ENCODE measurements around the gene ABHD12. TPM values are rescaled to one million over a fixed set of nuclear protein-coding genes. Genes with fewer than 3 reads are reported as not detected.

Gene ABHD12
- polyA plus RNA-seq, 1 donor: 45.8 TPM

GRCh38 chr20:25289886-25290597 lies 100.6 kb downstream of the ABHD12 start:
- Histone ChIP-seq H3K4me1 (ENCODE audit: control insufficient read depth, insufficient read depth, low read length) (no peaks in the 10 kb centered on the region), H3K36me3 (ENCODE audit: control insufficient read depth, insufficient read depth, low read length) (peaks cover 77% of the 10 kb centered on the region), H3K27me3 (ENCODE audit: control insufficient read depth, insufficient read depth, low read length) (no peaks in the 10 kb centered on the region), H3K9me3 (ENCODE audit: control insufficient read depth, low read depth, low read length) (no peaks in the 10 kb centered on the region), H3K4me3 (ENCODE audit: low read length) (no peak overlapping the region), H3K27ac (ENCODE audit: low read length) (no peak overlapping the region)
- no peak for DNase-seq
- no CpG with 5 or more reads among the region's 24 CpGs for WGBS (ENCODE audit: insufficient coverage, low lambda C conversion rate)

GRCh38 chr20:25288291-25289181 lies 102.1 kb downstream of the ABHD12 start:
- Histone ChIP-seq H3K27me3 (ENCODE audit: control insufficient read depth, insufficient read depth, low read length) (no peaks in the 10 kb centered on the region), H3K27ac (ENCODE audit: low read length) (no peak overlapping the region), H3K9me3 (ENCODE audit: control insufficient read depth, low read depth, low read length) (no peaks in the 10 kb centered on the region), H3K4me3 (ENCODE audit: low read length) (no peak overlapping the region), H3K4me1 (ENCODE audit: control insufficient read depth, insufficient read depth, low read length) (no peaks in the 10 kb centered on the region), H3K36me3 (ENCODE audit: control insufficient read depth, insufficient read depth, low read length) (peaks cover 82% of the 10 kb centered on the region)
- no CpG with 5 or more reads among the region's 22 CpGs for WGBS (ENCODE audit: insufficient coverage, low lambda C conversion rate)
- no peak for DNase-seq

- H3K27me3 ChIP-seq (ENCODE audit: control insufficient read depth, insufficient read depth, low read length): no peaks in the 10 kb centered on the region
Measured at GRCh38 chr20:25287631-25288290, 102.9 kb downstream of the ABHD12 start.

GRCh38 chr20:25286917-25287316 lies 103.7 kb downstream of the ABHD12 start:
- H3K9me3 ChIP-seq (ENCODE audit: control insufficient read depth, low read depth, low read length): no peaks in the 10 kb centered on the region
- no peaks in the 10 kb centered on the region for H3K27me3 ChIP-seq (ENCODE audit: control insufficient read depth, insufficient read depth, low read length)
- no peak for DNase-seq
- no peaks in the 10 kb centered on the region for H3K4me1 ChIP-seq (ENCODE audit: control insufficient read depth, insufficient read depth, low read length)
- WGBS (ENCODE audit: insufficient coverage, low lambda C conversion rate): no CpG with 5 or more reads among the region's 12 CpGs
- H3K36me3 ChIP-seq (ENCODE audit: control insufficient read depth, insufficient read depth, low read length): peaks cover 85% of the 10 kb centered on the region
- no peak overlapping the region for H3K27ac ChIP-seq (ENCODE audit: low read length)
- no peak overlapping the region for H3K4me3 ChIP-seq (ENCODE audit: low read length)

More at GRCh38 chr20:25287631-25288290, 102.9 kb downstream of the ABHD12 start:
- peaks cover 84% of the 10 kb centered on the region for H3K36me3 ChIP-seq (ENCODE audit: control insufficient read depth, insufficient read depth, low read length)
- H3K4me1 ChIP-seq (ENCODE audit: control insufficient read depth, insufficient read depth, low read length): no peaks in the 10 kb centered on the region
- H3K4me3 ChIP-seq (ENCODE audit: low read length): no peak overlapping the region
- H3K9me3 ChIP-seq (ENCODE audit: control insufficient read depth, low read depth, low read length): no peaks in the 10 kb centered on the region
- DNase-seq: no peak
- no CpG with 5 or more reads among the region's 16 CpGs for WGBS (ENCODE audit: insufficient coverage, low lambda C conversion rate)
- no peak overlapping the region for H3K27ac ChIP-seq (ENCODE audit: low read length)

- DNase-seq: no peak
- Histone ChIP-seq H3K9me3 (ENCODE audit: control insufficient read depth, low read depth, low read length) (no peaks in the 10 kb centered on the region), H3K36me3 (ENCODE audit: control insufficient read depth, insufficient read depth, low read length) (peaks cover 85% of the 10 kb centered on the region), H3K4me1 (ENCODE audit: control insufficient read depth, insufficient read depth, low read length) (no peaks in the 10 kb centered on the region), H3K4me3 (ENCODE audit: low read length) (no peak overlapping the region), H3K27ac (ENCODE audit: low read length) (no peak overlapping the region), H3K27me3 (ENCODE audit: control insufficient read depth, insufficient read depth, low read length) (no peaks in the 10 kb centered on the region)
- 100% methylated on average over 1 of the region's 24 CpGs for WGBS (ENCODE audit: insufficient coverage, low lambda C conversion rate)
Measured at GRCh38 chr20:25285856-25286798, 104.5 kb downstream of the ABHD12 start.

- H3K36me3 ChIP-seq (ENCODE audit: control insufficient read depth, insufficient read depth, low read length): peaks cover 87% of the 10 kb centered on the region
- no peaks in the 10 kb centered on the region for H3K4me1 ChIP-seq (ENCODE audit: control insufficient read depth, insufficient read depth, low read length)
- H3K27me3 ChIP-seq (ENCODE audit: control insufficient read depth, insufficient read depth, low read length): no peaks in the 10 kb centered on the region
- no peak for DNase-seq
- no peak overlapping the region for H3K27ac ChIP-seq (ENCODE audit: low read length)
- H3K4me3 ChIP-seq (ENCODE audit: low read length): no peak overlapping the region
- no CpG with 5 or more reads among the region's 26 CpGs for WGBS (ENCODE audit: insufficient coverage, low lambda C conversion rate)
- no peaks in the 10 kb centered on the region for H3K9me3 ChIP-seq (ENCODE audit: control insufficient read depth, low read depth, low read length)
Measured at GRCh38 chr20:25285091-25285647, 105.5 kb downstream of the ABHD12 start.

- H3K36me3 ChIP-seq (ENCODE audit: control insufficient read depth, insufficient read depth, low read length): peaks cover 90% of the 10 kb centered on the region
- WGBS (ENCODE audit: insufficient coverage, low lambda C conversion rate): no CpG with 5 or more reads among the region's 17 CpGs
- no peak overlapping the region for H3K27ac ChIP-seq (ENCODE audit: low read length)
- no peaks in the 10 kb centered on the region for H3K27me3 ChIP-seq (ENCODE audit: control insufficient read depth, insufficient read depth, low read length)
- DNase-seq: no peak
- H3K4me1 ChIP-seq (ENCODE audit: control insufficient read depth, insufficient read depth, low read length): no peaks in the 10 kb centered on the region
- no peaks in the 10 kb centered on the region for H3K9me3 ChIP-seq (ENCODE audit: control insufficient read depth, low read depth, low read length)
- no peak overlapping the region for H3K4me3 ChIP-seq (ENCODE audit: low read length)
Measured at GRCh38 chr20:25284131-25284601, 106.5 kb downstream of the ABHD12 start.

- no peak for DNase-seq
- Histone ChIP-seq H3K4me3 (ENCODE audit: low read length) (no peak overlapping the region), H3K27me3 (ENCODE audit: control insufficient read depth, insufficient read depth, low read length) (no peaks in the 10 kb centered on the region), H3K36me3 (ENCODE audit: control insufficient read depth, insufficient read depth, low read length) (peaks cover 93% of the 10 kb centered on the region), H3K4me1 (ENCODE audit: control insufficient read depth, insufficient read depth, low read length) (no peaks in the 10 kb centered on the region), H3K27ac (ENCODE audit: low read length) (no peak overlapping the region), H3K9me3 (ENCODE audit: control insufficient read depth, low read depth, low read length) (no peaks in the 10 kb centered on the region)
- WGBS (ENCODE audit: insufficient coverage, low lambda C conversion rate): no CpG with 5 or more reads among the region's 24 CpGs
Measured at GRCh38 chr20:25283221-25283951, 107.2 kb downstream of the ABHD12 start.

- no peaks in the 10 kb centered on the region for H3K9me3 ChIP-seq (ENCODE audit: control insufficient read depth, low read depth, low read length)
- no peak overlapping the region for H3K27ac ChIP-seq (ENCODE audit: low read length)
- DNase-seq: no peak
- no peaks in the 10 kb centered on the region for H3K27me3 ChIP-seq (ENCODE audit: control insufficient read depth, insufficient read depth, low read length)
- peaks cover 93% of the 10 kb centered on the region for H3K36me3 ChIP-seq (ENCODE audit: control insufficient read depth, insufficient read depth, low read length)
- H3K4me1 ChIP-seq (ENCODE audit: control insufficient read depth, insufficient read depth, low read length): no peaks in the 10 kb centered on the region
- WGBS (ENCODE audit: insufficient coverage, low lambda C conversion rate): no CpG with 5 or more reads among the region's 11 CpGs
- H3K4me3 ChIP-seq (ENCODE audit: low read length): no peak overlapping the region
Measured at GRCh38 chr20:25282796-25283195, 107.8 kb downstream of the ABHD12 start.

Measured in large intestine (tissue), 3 donors.